H9 (cell line): ENCODE measurements around the gene EFNB3. TPM values are rescaled to one million over a fixed set of nuclear protein-coding genes. Genes with fewer than 3 reads are reported as not detected.

Experiments
- DNase-seq: peaks from one replicate; pipeline ENCODE4 v3.0.0-alpha.2; 2017
- H2AFZ ChIP-seq: one replicate; pipeline ENCODE4 v1.6.1; 2013; ENCODE audit warnings: mild to moderate bottlenecking, low read length, control low read depth, moderate library complexity
- H2AK5ac ChIP-seq: 2 replicates; pipeline ENCODE4 v1.6.1; 2013; ENCODE audit warnings: low read length, control low read depth, mixed read lengths; ENCODE audit not compliant: insufficient read length
- H2BK120ac ChIP-seq: one replicate; pipeline ENCODE4 v1.6.1; 2013; ENCODE audit warnings: low read depth, mild to moderate bottlenecking, low read length, control low read depth, inconsistent platforms; ENCODE audit not compliant: poor library complexity, severe bottlenecking
- H2BK12ac ChIP-seq: 2 replicates; pipeline ENCODE4 v1.6.1; 2013; ENCODE audit warnings: low read length, control low read depth, mixed read lengths, low read depth; ENCODE audit not compliant: insufficient read length
- H2BK15ac ChIP-seq: 2 replicates; pipeline ENCODE4 v1.6.1; 2013; ENCODE audit warnings: low read depth, low read length, control low read depth
- H2BK20ac ChIP-seq: one replicate; pipeline ENCODE4 v1.6.1; 2013; ENCODE audit warnings: low read depth, mild to moderate bottlenecking, low read length, control low read depth, inconsistent platforms; ENCODE audit not compliant: poor library complexity, severe bottlenecking
- H2BK5ac ChIP-seq: 2 replicates; pipeline ENCODE4 v1.6.1; 2013; ENCODE audit warnings: low read length, control low read depth, mixed read lengths; ENCODE audit not compliant: insufficient read length
- H3K14ac ChIP-seq: 2 replicates; pipeline ENCODE4 v1.6.1; 2013; ENCODE audit warnings: low read length, control low read depth; ENCODE audit not compliant: insufficient read depth
- H3K18ac ChIP-seq: 2 replicates; pipeline ENCODE4 v1.6.1; 2013; ENCODE audit warnings: low read depth, mild to moderate bottlenecking, mixed read lengths, low read length, control low read depth; ENCODE audit not compliant: insufficient read length
- H3K23ac ChIP-seq: 2 replicates; pipeline ENCODE4 v1.6.1; 2013; ENCODE audit warnings: low read length, control low read depth, mixed read lengths, low read depth; ENCODE audit not compliant: insufficient read length
- H3K23me2 ChIP-seq: 2 replicates; pipeline ENCODE4 v1.6.1; 2013; ENCODE audit warnings: low read depth, mild to moderate bottlenecking, mixed read lengths, low read length, control low read depth; ENCODE audit not compliant: insufficient read length, poor library complexity, severe bottlenecking
- H3K27ac ChIP-seq: 2 replicates; pipeline ENCODE4 v1.5.1; 2013; ENCODE audit warnings: low read length, control low read depth, mixed read lengths, low read depth; ENCODE audit not compliant: insufficient read length
- H3K27me3 ChIP-seq: 2 replicates; pipeline ENCODE4 v1.6.1; 2013; ENCODE audit warnings: low read length, control low read depth, inconsistent platforms; ENCODE audit not compliant: insufficient read depth
- H3K4ac ChIP-seq: 2 replicates; pipeline ENCODE4 v1.6.1; 2013; ENCODE audit warnings: low read depth, mild to moderate bottlenecking, control low read depth, inconsistent platforms, low read length, moderate library complexity
- H3K4me1 ChIP-seq: 2 replicates; pipeline ENCODE4 v1.6.1; 2013; ENCODE audit warnings: low read length, control low read depth, inconsistent platforms; ENCODE audit not compliant: insufficient read depth
- H3K4me2 ChIP-seq: 2 replicates; pipeline ENCODE4 v1.6.1; 2013; ENCODE audit warnings: low read length, control low read depth, mixed read lengths; ENCODE audit not compliant: insufficient read length, insufficient read depth
- H3K56ac ChIP-seq: 2 replicates; pipeline ENCODE4 v1.6.1; 2013; ENCODE audit warnings: low read depth, mild to moderate bottlenecking, mixed read lengths, low read length, control low read depth; ENCODE audit not compliant: insufficient read length
- H3K79me1 ChIP-seq: 2 replicates; pipeline ENCODE4 v1.6.1; 2013; ENCODE audit warnings: low read depth, mild to moderate bottlenecking, moderate library complexity, low read length, control low read depth, inconsistent platforms; ENCODE audit not compliant: insufficient read depth, poor library complexity, severe bottlenecking
- H3K79me2 ChIP-seq: 2 replicates; pipeline ENCODE4 v1.6.1; 2013; ENCODE audit warnings: low read length, control low read depth, inconsistent platforms; ENCODE audit not compliant: insufficient read depth
- H3K9ac ChIP-seq: 2 replicates; pipeline ENCODE4 v1.6.1; 2013; ENCODE audit warnings: low read length, control low read depth, mixed read lengths; ENCODE audit not compliant: insufficient read length; ENCODE audit errors: extremely low read depth
- H3K9me3 ChIP-seq: one replicate; pipeline ENCODE4 v1.6.1; 2013; ENCODE audit warnings: low read depth, low read length, inconsistent platforms; ENCODE audit not compliant: control insufficient read depth
- H3T11ph ChIP-seq: one replicate; pipeline ENCODE4 v1.6.1; 2013; ENCODE audit warnings: mild to moderate bottlenecking, low read length, control low read depth, inconsistent platforms
- H4K20me1 ChIP-seq: one replicate; pipeline ENCODE4 v1.6.1; 2013; ENCODE audit not compliant: control insufficient read depth, insufficient read length, insufficient read depth
- H4K5ac ChIP-seq: 2 replicates; pipeline ENCODE4 v1.6.1; 2013; ENCODE audit warnings: low read depth, mild to moderate bottlenecking, mixed read lengths, low read length, control low read depth; ENCODE audit not compliant: insufficient read length
- H4K8ac ChIP-seq: replicated peaks from 2 replicates; pipeline ENCODE4 v1.6.1; 2013; ENCODE audit warnings: low read length, control low read depth, mixed read lengths, low read depth; ENCODE audit not compliant: insufficient read length
- H4K91ac ChIP-seq: 2 replicates; pipeline ENCODE4 v1.6.1; 2013; ENCODE audit warnings: low read depth, mild to moderate bottlenecking, moderate library complexity, mixed read lengths, low read length, control low read depth; ENCODE audit not compliant: insufficient read length
- H3K27ac Mint-ChIP-seq, 3 experiments: 2 replicates in 2 of 3; 3 replicates in 1 of 3; pipeline ENCODE4 v1.8.0; 2020 to 2021; ENCODE audit warnings: mixed read lengths in 3 of 3, mild to moderate bottlenecking in 1 of 3, moderate library complexity in 1 of 3
- H3K27me3 Mint-ChIP-seq: 2 replicates; pipeline ENCODE4 v1.8.0; 2021; ENCODE audit warnings: low read depth, mild to moderate bottlenecking, moderate library complexity, mixed read lengths
- H3K36me3 Mint-ChIP-seq, 3 experiments: 2 replicates in 2 of 3; 3 replicates in 1 of 3; pipeline ENCODE4 v1.8.0; 2020 to 2021; ENCODE audit warnings: low read depth in 3 of 3, mixed read lengths in 3 of 3; ENCODE audit not compliant: insufficient read depth in 1 of 3
- H3K4me1 Mint-ChIP-seq, 2 experiments: 2 replicates each; pipeline ENCODE4 v1.8.0; 2020; ENCODE audit warnings: mixed read lengths in 2 of 2
- H3K4me3 Mint-ChIP-seq, 2 experiments: 2 replicates in 1 of 2; 3 replicates in 1 of 2; pipeline ENCODE4 v1.8.0; 2020 to 2021; ENCODE audit warnings: mild to moderate bottlenecking in 2 of 2, mixed read lengths in 2 of 2, moderate library complexity in 1 of 2
- H3K9me3 Mint-ChIP-seq, 2 experiments: 2 replicates in 1 of 2; 3 replicates in 1 of 2; pipeline ENCODE4 v1.8.0; 2020; ENCODE audit warnings: mild to moderate bottlenecking in 2 of 2, mixed read lengths in 2 of 2, moderate library complexity in 1 of 2
- WGBS: extraction: QIAGEN DNeasy Blood & Tissue Kit; methylation state at CpG from one replicate; pipeline ENCODE4 v1.1.7; 2013; ENCODE audit warnings: missing lambda C conversion rate, low lambda C conversion rate, mixed read lengths; ENCODE audit not compliant: insufficient read length; ENCODE audit errors: extremely low coverage; 5-methylcytosine and 5-hydroxymethylcytosine counted together
- total RNA-seq: library from RNA; stranded (reverse); gene quantifications from 2 replicates; pipeline ENCODE4 v1.2.1, GENCODE V29; 2021
- TF ChIP-seq, protein P1 (sequence below): fragments of 200-600 bp; sonication (generic); conservative IDR thresholded peaks from 3 replicates; pipeline ENCODE4 v1.8.0; 2021; ENCODE audit warnings: antibody characterized with exemption, mild to moderate bottlenecking

EFNB3 gene
- total RNA-seq, 1 experiment from 2014 or later: 11.3 TPM

DNA sequence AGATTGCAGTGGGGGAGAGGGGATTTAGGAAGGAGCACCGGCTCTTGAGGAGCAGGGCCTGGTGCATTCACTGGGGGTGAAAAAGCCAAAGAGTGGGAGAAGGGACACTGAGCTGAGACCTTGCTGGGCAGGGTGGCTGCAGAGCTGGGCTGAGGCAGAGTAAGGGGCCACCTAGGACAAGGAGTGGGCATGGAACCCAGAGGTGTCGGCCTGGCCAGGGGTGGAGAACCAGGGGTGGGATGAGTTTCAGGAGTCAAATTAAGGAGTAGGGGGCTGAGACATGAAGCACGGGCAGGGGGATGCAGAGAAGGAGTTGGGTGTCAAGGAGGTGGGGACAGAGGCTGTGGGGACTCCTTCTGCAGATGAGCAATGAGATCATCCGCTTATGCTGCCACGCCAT lies 32.6 kb downstream of the EFNB3 start:
- Mint-ChIP-seq H3K9me3 (no peaks in the 10 kb centered on the region; a peak in 1 of 5 replicates), H3K27me3 (peaks cover 65% of the 10 kb centered on the region), H3K4me1 (no peaks in the 10 kb centered on the region), H3K27ac (no peak overlapping the region), H3K4me3 (no peak overlapping the region), H3K36me3 (no peaks in the 10 kb centered on the region)
- Histone ChIP-seq H3K27ac (no peak overlapping the region), H4K5ac (no peak overlapping the region), H2BK12ac (no peak overlapping the region), H3K14ac (no peak overlapping the region), H2AFZ (no peak overlapping the region), H3K23me2 (no peaks in the 10 kb centered on the region), H3K4ac (no peak overlapping the region), H3K9me3 (no peaks in the 10 kb centered on the region), H4K8ac (no peak overlapping the region), H2BK120ac (no peak overlapping the region), H3K23ac (no peak overlapping the region), H4K91ac (no peak overlapping the region), H3K79me1 (no peaks in the 10 kb centered on the region), H2BK5ac (no peak overlapping the region), H2BK15ac (no peak overlapping the region), H3K4me2 (no peak overlapping the region), H4K20me1 (no peaks in the 10 kb centered on the region), H3K79me2 (no peaks in the 10 kb centered on the region), H3K56ac (no peak overlapping the region), H3T11ph (no peak overlapping the region), H3K4me1 (no peaks in the 10 kb centered on the region), H3K27me3 (no peaks in the 10 kb centered on the region; the same call in 1 of the 2 replicates), H2BK20ac (no peak overlapping the region), H3K9ac (no peak overlapping the region), H3K18ac (no peak overlapping the region), H2AK5ac (no peak overlapping the region)
- WGBS: no CpG with 5 or more reads among the region's 5 CpGs
- TF ChIP-seq, protein P1, sequence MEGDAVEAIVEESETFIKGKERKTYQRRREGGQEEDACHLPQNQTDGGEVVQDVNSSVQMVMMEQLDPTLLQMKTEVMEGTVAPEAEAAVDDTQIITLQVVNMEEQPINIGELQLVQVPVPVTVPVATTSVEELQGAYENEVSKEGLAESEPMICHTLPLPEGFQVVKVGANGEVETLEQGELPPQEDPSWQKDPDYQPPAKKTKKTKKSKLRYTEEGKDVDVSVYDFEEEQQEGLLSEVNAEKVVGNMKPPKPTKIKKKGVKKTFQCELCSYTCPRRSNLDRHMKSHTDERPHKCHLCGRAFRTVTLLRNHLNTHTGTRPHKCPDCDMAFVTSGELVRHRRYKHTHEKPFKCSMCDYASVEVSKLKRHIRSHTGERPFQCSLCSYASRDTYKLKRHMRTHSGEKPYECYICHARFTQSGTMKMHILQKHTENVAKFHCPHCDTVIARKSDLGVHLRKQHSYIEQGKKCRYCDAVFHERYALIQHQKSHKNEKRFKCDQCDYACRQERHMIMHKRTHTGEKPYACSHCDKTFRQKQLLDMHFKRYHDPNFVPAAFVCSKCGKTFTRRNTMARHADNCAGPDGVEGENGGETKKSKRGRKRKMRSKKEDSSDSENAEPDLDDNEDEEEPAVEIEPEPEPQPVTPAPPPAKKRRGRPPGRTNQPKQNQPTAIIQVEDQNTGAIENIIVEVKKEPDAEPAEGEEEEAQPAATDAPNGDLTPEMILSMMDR: no peak
- no peak for DNase-seq
